GM19455 (cell line): ENCODE results near the gene DOK1.

ENCODE experiments used
- ATAC-seq: cut with Tn5 transposase; IDR thresholded peaks from one replicate; pipeline ENCODE4 v1.9.1; 2021; ENCODE audit not compliant: unreplicated experiment

Gene DOK1

DNA sequence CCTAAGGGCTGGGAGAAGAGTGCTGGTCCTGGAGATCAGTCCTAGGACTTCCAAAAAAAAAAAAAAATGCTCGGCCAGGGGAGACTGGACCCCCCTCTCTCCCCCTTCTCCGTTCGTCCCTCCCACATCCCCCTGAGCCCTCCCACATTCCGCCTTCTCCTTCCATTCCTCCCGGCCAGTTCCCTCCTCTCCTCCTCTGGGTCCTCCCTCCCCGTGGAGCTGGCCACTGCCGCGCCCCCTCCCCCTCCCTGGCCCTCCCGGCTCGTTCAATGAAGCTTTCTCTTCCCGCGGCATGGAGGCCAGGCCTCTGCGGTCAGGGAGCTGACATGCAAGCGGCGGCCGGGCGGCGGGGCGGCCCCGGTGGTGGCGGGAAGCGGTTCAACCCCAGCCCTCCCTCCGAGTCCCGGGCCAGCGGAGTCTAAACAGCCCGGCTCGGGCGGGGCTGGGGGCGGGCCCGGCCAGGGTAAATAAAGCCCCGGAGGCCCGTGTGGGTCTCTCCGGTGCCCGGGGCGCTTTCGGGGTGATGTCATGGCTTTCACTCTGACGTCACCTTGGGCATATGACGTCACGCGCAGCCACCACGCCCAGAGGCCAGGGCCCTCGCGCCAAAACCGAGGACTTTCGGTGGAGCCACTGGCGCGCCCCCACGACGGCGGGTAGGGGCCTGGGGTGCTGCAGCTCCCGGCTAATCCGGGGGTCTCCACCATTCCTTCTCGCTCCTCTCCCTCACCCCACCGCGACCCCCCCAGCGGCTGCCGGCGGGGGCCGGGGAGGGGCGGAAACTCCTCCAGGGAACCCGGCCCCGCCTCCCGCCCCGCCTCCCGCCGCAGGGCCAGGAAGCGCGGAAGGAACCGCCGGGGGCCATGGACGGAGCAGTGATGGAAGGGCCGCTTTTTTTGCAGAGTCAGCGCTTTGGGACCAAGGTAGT, at the start of gene DOK1, which contains the start of gene LOXL3:
DOK1 (plus strand) TSS at position 829 of the 928 bp plus-strand sequence; CDS start at position 864, 35 bp downstream.
LOXL3 (minus strand) TSS at position 51 of the 928 bp plus-strand sequence. CDS start 1,308 bp downstream, outside the sequence.
- ATAC-seq: peak; percentile 46

DNA sequence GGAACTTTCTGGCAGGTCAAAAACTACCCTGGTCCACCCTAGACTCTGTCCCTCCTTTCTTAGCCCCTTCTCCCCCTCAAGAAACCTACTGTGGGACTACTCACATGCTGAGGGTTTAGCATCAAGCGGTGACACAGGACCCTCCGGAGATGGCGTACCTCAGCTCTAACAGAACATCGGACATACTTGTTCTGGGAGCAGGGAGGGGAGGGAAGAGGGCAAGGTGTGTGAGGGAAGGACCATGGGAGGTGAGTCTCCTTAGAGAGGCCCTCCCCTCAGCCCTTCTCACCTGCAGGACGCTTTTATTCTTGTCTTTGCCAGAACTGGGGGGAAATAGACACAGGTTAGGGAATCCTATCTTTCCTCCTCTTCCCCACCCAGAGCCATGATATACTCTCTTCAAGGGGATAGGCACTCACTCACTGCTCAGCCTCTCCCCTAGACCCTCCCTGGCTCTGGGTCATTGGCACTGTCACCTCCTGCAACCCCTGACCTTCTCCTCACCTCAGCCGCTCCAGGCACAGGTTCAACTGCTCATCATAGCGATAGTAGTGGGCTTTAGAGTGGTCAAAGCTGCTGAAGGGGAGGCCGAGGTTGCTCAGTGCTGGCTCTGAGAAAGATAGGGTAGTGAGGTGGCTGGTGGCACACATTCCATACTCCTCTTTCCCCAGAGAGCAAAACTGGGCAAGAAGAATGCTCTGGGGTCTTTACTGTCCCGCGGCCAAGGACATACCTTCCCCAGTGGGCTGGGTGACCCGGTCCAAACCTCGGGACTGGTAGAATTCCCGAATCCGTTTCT, 48.9 kb upstream of the DOK1 start:
- no peak for ATAC-seq

DNA sequence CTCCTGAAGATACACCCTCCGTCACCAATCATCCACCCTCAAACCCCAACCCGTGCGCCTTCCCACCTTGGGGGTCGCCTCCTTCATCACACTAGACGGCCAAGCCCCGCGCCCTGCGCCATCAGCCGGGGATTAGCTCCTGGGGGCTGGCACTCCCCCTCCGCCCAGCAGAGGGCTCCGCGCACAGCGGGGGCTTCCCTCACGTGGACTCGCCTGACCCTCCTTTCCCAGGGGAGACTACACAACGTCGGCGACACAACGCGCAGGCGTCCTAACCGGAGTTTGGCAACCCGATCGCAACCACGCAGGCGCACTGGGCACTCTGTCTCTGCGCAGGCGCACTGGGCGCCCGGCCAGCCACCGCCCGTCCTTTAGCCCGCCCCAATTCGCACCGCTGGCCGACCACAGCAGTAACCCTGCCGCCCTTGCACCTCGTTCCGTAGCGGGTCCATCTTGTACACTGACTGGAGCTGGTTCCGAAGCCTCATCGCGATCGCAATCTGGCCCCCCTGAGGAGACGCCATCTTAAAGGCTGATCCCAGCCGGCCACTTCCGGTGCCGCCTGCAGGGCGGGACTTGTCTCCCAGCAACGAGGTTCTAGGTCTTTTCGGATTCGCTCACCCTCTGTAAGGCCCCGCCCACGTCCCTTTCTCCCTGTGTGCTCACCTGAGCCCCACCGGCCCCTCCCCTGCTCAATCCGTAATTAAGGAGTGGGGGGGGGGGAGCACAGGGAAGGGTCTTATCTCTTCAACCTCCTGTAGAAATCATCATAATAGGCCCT, 47.2 kb upstream of the DOK1 start, which contains the start of gene PCGF1:
PCGF1 (minus strand) TSS at position 551 of the 781 bp plus-strand sequence; CDS start at position 524, 27 bp downstream.
- peak; percentile 90 for ATAC-seq

DNA sequence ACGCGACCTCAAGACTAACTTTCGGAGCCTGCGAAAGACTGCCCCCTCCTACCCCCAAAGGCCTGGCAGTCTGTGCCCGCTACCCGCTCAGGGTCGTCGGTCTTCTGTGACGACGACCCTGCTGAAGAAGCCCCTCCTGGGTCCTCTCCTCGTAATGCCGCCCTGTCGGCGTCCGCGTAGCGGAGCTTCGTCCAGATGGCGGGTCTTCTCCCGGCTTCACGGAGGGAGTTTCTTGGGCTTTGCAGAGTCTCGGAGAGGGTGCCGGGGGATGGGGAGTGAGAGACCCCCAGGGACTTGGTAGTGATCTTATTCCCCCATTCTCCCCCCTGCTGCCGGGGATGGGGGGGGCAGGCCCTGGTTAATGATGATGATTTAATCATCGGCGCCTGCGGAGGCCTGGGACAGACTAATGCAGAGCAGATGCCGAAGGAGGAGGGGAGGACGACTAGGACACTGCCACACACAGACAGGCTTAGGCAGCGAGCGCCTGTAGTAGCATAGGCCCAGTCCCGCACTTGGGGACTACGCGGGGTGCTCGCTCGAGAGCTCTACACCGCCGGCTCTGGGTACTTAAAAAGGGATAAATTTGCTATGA, 46.5 kb upstream of the DOK1 start:
- peak; percentile 11 for ATAC-seq

DNA sequence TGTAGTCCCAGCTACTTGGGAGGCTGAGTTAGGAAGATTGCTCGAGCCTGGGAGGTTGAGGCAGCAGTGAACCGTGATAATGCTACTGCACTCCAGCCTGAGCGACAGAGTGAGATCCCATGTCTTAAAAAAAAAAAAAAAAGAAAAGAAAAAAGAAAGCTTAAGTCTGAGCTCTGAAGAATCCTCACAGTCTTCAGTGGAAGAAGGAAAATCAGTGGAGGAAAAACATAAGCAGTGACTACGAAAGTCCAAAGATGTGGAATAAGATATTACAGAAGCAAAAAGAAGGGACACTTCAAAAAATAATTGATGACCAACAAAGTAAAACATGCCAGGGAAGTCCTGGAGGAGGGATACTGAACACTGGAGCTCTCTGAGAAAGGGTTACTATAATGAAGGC, 44.2 kb upstream of the DOK1 start:
- no peak for ATAC-seq

DNA sequence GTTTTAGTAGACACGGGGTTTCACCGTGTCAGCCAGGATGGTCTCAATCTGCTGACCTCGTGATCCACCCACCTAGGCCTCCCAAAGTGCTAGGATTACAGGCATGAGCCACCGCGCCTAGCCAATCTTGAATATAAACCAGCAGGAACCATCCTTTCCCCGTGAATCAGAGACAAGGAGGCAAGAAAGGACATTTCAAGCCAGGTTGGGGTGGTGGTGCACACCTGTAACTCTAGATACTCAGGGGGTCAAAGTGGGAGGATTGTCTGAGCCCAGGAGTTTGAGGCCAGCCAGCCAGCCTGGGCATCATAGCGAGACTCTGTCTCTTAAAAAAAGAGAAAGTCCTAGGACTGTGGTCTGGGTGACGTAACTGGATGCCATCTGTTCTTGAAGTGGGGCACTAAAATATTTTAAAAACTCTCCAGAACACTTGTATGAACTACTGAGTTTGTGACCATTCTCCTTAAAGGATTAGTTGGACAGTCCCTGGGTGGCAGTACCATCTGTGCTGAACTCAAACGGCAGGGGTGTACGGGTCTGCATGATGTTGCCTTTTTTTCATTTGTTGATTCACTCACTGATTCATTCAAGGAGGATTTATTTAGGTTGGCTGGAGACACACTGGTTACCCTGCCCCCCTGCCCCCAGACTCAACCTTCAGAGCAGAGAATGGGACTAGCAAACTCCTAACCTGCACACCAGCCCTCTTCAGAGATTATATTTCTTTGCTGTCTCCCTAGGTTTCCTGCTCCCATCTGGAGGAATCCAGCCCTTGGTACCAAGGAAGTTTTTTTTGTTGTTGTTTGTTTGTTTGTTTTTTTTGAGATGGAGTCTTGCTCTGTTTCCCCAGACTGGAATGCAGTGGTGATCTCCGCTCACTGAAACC, 43.2 kb upstream of the DOK1 start:
- ATAC-seq: no peak

DNA sequence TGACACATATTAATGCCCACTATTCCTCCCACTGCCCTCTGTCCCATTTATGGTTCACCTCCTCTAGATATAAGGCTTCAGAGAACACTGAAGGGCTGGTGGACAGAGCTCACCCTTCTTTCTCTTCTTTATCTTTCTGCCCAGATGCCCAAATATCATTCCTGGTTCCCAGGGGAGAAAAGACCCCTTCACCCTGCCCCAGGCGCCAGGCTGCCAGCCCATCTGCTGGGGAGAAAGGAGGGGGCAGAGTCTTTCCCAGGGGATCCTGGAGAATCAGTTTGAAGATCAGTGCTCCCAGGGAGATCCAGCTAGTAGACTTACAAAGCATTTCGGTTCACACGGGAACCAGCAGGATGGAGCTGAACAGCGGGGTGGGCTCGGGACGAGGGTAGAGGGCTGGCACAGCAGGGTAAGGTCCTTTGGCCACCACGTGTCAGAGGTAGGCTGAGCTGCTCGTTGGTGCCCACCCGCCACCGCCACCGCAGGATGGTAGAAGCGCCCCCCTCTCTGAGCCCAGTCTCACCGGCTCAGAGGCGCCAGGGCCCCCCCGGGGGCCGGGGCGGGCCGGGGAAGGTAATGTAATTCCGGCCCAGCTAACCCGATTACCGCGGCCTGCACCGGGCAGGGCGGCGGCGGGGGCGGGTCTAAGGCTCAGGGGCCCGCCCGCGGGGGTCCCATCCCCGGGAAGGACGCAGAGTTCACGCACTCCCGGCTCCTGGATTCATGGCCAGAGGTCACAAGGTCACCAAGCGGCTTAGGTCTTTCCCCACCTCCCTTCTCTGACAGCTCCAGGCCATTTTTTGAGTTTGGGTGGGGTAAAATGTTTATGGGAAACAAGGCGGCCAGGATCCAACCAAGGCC, 41.5 kb upstream of the DOK1 start:
- no peak for ATAC-seq

DNA sequence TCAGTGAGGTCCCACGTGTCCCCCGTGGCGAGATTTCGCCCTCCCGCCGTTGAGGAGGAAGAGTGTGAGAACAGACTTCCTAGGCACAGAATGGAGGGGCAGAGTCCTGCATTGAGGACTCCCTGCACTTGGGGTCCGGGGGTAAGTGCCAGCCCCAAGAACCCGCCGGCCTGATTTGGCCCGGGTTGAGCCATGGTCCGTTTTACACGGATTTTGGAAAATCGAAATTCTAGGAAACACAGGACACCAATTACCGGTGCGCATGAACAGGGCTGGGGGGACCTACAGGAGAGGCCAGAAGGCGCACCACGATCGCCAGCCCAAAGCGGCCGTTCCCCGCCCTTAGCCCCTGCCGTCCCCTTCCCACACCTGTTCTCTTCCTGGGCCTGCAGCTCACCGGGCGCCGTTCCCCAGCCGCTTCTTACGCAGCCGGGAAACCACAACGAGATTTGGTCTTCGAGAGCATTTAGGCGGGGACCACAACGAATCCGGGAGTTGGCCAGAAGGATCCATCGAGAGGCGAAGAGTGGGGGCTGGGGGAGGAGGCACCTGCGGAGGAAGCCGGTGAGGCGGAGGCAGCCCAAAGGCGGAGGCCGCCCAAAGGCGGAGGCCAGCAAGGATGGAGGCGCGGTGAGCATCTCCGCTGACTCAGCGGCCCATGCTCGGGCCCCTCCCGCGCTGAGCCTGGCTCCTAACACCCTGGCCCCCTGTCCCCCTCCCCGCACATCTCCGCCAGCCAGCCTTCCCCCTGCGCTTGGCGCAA, 40.7 kb upstream of the DOK1 start:
- ATAC-seq: no peak

DNA sequence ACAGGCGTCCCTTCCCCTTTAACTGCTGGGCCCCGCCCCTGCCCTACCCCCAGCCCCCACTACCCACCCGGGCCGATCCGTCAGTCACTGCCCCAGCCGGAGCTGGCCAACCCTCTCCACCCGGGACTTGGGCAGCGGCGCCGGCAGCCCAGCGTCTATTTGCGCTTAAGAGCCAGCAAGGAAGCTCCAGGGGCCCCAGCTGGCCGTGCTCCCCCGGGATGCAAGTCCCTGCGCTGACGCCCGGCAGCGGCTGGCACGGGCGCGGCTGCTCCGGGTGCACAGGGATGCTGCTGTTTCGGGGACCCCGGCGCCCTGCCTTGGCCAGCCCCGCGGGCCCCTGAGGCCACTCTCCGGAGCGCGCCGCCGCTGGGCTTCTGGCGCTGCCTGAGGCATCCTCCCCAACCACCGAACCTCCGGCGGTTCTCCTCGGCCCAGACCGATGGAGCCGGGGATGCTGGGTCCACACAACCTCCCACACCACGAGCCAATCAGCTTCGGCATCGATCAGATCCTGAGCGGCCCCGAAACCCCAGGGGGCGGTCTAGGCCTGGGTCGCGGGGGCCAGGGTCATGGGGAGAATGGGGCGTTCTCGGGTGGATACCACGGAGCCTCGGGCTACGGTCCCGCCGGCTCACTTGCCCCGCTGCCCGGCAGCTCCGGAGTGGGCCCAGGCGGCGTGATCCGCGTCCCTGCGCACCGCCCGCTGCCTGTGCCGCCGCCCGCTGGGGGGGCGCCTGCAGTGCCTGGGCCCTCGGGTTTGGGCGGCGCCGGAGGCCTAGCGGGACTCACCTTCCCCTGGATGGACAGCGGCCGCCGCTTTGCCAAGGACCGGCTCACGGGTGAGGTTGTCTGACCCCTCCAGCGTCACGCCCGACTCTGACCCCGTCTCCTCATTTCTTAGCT, 39.9 kb upstream of the DOK1 start, which contains the start of gene TLX2:
TLX2 (plus strand) TSS at position 83 of the 903 bp plus-strand sequence; CDS start at position 440, 357 bp downstream.
- no peak for ATAC-seq

DNA sequence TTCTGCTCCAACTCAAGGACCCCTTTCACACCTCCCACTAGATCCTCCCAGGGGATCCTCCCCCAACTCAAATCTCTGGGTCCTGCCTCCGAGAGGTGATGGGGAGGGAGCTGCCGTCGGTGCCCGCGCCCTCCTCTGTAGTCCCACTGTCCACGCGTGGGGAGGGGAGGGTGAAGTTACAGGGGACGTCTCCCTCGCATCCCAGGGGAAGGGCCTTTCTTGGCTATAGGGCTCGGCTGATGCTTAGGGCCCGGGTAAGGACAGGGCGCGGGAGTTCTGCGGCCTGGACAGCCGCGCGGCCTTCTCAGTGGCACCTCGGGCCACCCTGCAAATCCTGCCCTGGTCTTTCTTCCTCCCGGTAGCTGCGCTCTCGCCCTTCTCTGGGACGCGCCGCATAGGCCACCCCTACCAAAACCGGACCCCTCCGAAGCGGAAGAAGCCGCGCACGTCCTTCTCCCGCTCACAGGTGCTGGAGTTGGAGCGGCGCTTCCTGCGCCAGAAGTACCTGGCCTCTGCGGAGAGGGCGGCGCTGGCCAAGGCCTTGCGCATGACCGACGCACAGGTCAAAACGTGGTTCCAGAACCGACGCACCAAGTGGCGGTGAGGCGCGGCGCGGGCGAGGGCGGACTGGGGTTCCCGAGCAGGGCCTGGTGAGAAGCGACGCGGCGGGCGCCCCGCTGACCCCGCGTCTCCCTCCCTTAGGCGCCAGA, 39.1 kb upstream of the DOK1 start:
- peak; percentile 25 for ATAC-seq

DNA sequence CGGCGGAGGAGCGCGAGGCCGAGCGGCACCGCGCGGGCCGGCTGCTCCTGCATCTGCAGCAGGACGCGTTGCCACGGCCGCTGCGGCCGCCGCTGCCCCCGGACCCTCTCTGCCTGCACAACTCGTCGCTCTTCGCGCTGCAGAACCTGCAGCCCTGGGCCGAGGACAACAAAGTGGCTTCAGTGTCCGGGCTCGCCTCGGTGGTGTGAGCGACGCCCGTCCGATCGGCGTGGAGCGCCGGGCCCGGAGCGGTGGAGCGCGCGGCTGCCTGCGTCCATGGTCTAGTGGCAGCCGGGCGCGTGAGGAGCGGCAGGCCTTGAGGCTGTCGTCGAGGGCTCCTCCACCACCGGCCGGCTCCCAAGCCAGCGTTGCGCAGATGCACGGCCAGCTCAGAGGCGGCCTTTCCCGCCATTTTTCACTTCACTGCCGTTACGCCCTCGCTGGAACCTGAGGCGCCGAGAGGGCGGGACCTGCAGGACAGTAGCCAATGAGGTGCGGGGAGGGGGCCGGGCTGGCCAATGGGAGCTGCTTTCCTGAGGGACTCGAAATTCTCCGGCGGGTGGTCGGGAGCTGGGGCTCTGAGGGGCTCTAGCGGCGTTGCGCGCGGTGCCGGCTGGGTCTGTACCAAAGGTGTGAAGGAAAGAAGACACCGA, 38.4 kb upstream of the DOK1 start:
- peak; percentile 72 for ATAC-seq

DNA sequence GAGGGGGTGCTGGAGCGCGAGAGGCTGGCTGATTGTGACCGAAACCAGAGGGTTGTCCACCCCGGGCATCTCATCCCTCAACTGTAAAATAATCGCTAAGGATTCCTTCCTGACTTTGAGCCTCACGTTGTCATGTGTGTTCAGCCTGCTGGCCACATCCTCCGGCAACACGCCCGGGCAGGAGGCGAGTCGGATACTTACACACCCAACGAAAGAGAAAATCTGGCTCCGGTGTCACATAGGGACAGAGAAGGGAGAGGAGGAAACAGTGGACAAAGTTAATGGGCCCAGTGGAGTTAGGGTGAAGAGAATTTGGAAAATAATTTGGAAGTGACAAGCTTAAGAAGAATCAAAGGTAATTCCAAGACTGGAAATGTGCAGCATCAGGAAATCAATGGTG, 37.9 kb upstream of the DOK1 start:
- ATAC-seq: no peak

DNA sequence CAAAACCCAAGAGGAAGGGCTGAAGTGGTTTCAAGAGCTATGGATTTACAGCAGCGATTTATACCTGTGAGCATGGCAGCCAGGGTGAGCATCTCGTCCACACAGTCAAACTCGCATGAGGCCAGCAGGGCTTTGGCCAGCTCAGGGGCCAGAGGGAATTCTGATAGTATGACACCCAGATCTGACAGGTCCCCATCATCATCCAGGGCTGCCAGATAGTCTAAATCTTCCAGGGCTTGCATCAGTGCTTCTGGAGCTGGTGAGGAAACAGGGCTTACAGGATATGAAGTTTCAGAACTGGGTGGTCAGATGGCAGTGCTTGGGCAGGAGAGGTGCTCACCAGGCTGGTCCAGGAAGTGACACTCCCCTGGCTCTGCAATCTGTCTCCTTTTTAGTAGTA, 32.0 kb upstream of the DOK1 start:
- no peak for ATAC-seq

DNA sequence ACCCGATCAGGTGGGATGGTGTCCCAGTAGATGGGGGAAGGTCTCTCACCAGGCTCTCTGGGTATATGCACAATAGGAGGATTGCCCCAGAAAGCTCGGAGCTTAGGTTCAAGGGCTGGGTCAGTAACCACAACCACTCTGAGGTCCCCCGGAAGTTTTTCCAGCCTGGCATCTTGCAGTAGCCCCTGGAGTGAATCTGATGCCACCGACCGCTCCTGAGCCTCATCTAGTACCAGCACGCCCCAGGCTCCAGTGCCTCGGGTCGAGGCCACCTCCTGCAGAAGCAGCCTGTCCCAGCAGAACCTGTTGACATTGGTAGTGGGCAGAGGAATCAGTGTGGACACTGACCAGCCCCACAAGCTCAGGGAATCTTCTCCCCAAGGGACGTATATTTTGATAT, 30.5 kb upstream of the DOK1 start:
- ATAC-seq: no peak

DNA sequence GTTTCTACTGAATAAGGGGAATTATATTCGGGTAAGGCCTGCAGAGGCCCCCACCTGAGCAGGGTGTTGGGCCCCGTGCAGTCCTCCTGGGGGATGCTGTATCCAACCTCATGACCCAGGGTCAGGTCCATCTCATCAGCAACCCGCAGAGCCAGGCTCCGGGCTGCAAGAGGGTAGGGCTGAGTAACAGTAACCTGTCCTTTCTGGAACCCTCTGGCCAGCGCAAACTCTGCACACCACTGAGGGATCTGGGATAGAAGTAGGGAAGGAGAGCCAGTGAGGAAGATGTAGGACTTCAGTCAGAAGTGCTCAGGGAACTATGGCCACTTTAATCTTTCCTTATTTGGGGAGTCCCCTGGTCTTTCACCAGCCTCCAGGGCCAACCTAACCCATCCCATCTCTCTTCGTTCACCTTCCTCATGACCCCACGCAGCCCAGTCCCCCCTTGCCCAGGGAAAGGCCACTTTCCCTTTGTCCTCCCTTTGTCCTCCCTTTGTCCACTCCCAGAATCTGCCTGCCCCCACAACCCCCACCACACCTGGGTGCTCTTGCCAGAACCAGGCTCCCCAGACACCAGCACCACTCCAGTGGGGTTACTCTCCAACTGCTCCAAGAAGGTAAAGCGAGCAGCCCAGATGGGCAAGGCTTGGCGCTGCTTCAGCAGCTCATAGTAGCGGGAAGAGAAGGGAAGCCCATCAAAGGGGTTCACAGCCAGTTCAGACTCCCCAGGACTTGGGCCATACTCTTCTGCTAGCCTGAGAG, 29.4 kb upstream of the DOK1 start:
- no peak for ATAC-seq
